ENCODE results near the gene GARS1. TPM values are rescaled to one million over a fixed set of nuclear protein-coding genes. Genes with fewer than 3 reads are reported as not detected.

Gene GARS1
- total and polyA plus RNA-seq, 9 of the 15 experiments (the other 6 are each of a cell fraction or from before 2014, with no cell fraction given) = 142 to 769 (median 272) TPM

GRCh38 chr7:30594540-30595435 is at the start of gene GARS1 (continued):
- TF ChIP-seq ATF6 (CRISPR knock-in tag; IDR thresholded peaks at IDR 0.05) (peak; percentile 89; the same call in 1 of the 2 replicates), SRSF1 (IDR thresholded peaks at IDR 0.05; ENCODE audit: low read depth, low read length) (no peak), SAFB (IDR thresholded peaks at IDR 0.05; ENCODE audit: borderline replicate concordance, low read depth, low read length) (no peak), NCOA6 (IDR thresholded peaks at IDR 0.05) (peak; percentile 62; the same call in 1 of the 2 replicates), ZNF57 (CRISPR knock-in tag; IDR thresholded peaks at IDR 0.05) (no peak), MTA3 (IDR thresholded peaks at IDR 0.05; ENCODE audit: borderline replicate concordance) (peak; percentile 88), HMG20A (CRISPR knock-in tag; conservative IDR thresholded peaks at IDR 0.05) (no peak), RBM39 (optimal IDR thresholded peaks at IDR 0.05; ENCODE audit: low read depth, low read length) (no peak), ATF1 (CRISPR knock-in tag; IDR thresholded peaks at IDR 0.05) (peak; percentile 91), ATF1 (tag; IDR thresholded peaks at IDR 0.05) (peak; percentile 99), MXD1 (CRISPR knock-in tag; IDR thresholded peaks at IDR 0.05; ENCODE audit: borderline replicate concordance, poor library complexity, severe bottlenecking) (peak; percentile 18), ZNF431 (CRISPR knock-in tag; IDR thresholded peaks at IDR 0.05) (0 out of 2 replicates have a peak, but pooled peaks have one; percentile 29), ETS1 (conservative IDR thresholded peaks at IDR 0.05; ENCODE audit: control insufficient read depth, low read depth, low read length) (peak; percentile 80), SNAPC5 (CRISPR knock-in tag; IDR thresholded peaks at IDR 0.05) (no peak), ZNF384 (IDR thresholded peaks at IDR 0.05; ENCODE audit: low read depth, low read length) (peak; percentile 25; the same call in 1 of the 2 replicates), POLR2G (IDR thresholded peaks at IDR 0.05; ENCODE audit: low read depth, low read length) (peak; percentile 100), ZNF511 (CRISPR knock-in tag; IDR thresholded peaks at IDR 0.05) (peak; percentile 39; the same call in 1 of the 2 replicates), TOE1 (IDR thresholded peaks at IDR 0.05; ENCODE audit: borderline replicate concordance) (peak; percentile 88), TOE1 (CRISPR knock-in tag; IDR thresholded peaks at IDR 0.05; ENCODE audit: borderline replicate concordance, low read depth) (peak; percentile 51; the same call in 1 of the 2 replicates), KAT7 (CRISPR knock-in tag; IDR thresholded peaks at IDR 0.05; ENCODE audit: borderline replicate concordance) (peak; percentile 89; the same call in 1 of the 2 replicates)
